Measurements from ENCODE around the gene FGGY. TPM values are rescaled to one million over a fixed set of nuclear protein-coding genes. Genes with fewer than 3 reads are reported as not detected.

The FGGY gene
- total and polyA plus RNA-seq, 3 experiments from 2014 or later, result 5.3 to 7.9 (median 6.6) TPM

GRCh38 chr1:59595774-59596173 lies 298.9 kb downstream of the FGGY start:
- no peaks in the 10 kb centered on the region for H3K36me3 ChIP-seq (ENCODE audit: insufficient read depth, low read length)
- CTCF ChIA-PET, result no interaction called here

GRCh38 chr1:59596432-59596831 lies 299.5 kb downstream of the FGGY start:
- Histone ChIP-seq H3K9me3 (ENCODE audit: low read length) (no peaks in the 10 kb centered on the region), H3K4me1 (ENCODE audit: insufficient read depth, low read length) (no peaks in the 10 kb centered on the region), H3K36me3 (ENCODE audit: insufficient read depth, low read length) (no peaks in the 10 kb centered on the region), H3K27me3 (ENCODE audit: insufficient read depth, low read length, poor library complexity, severe bottlenecking) (no peaks in the 10 kb centered on the region), H3K4me3 (ENCODE audit: low read length) (no peak overlapping the region), H3K27ac (ENCODE audit: low read depth, low read length) (no peak overlapping the region)
- POLR2A ChIA-PET, result no interaction called here
- Mint-ChIP-seq H3K27me3 (peaks cover 0 to 2% of the 10 kb centered on the region in 2 donors), H3K4me1 (no peaks in the 10 kb centered on the region), H3K36me3 (peaks cover 0 to 4% (median 0%) of the 10 kb centered on the region in 3 donors), H3K27ac (no peak overlapping the region), H3K9me3 (peaks cover 0 to 2% (median 0%) of the 10 kb centered on the region in 5 donors), H3K4me3 (no peak overlapping the region)
- CTCF ChIA-PET, result interaction anchor here (1.4 kb wide), 1 partner anchor 12 kb away, joined by 3 read pairs; no protein-coding TSS in a partner anchor
- no peak for DNase-seq

More at GRCh38 chr1:59595774-59596173, 298.9 kb downstream of the FGGY start:
- peaks cover 0 to 2% of the 10 kb centered on the region in 2 donors for H3K27me3 Mint-ChIP-seq
- H3K36me3 Mint-ChIP-seq, result peaks cover 0 to 7% (median 0%) of the 10 kb centered on the region in 3 donors
- H3K9me3 Mint-ChIP-seq, result peaks cover 0 to 5% (median 0%) of the 10 kb centered on the region in 5 donors
- Histone ChIP-seq H3K9me3 (ENCODE audit: low read length) (no peaks in the 10 kb centered on the region), H3K27me3 (ENCODE audit: insufficient read depth, low read length, poor library complexity, severe bottlenecking) (no peaks in the 10 kb centered on the region), H3K27ac (ENCODE audit: low read depth, low read length) (no peak overlapping the region), H3K4me1 (ENCODE audit: insufficient read depth, low read length) (no peaks in the 10 kb centered on the region), H3K4me3 (ENCODE audit: low read length) (no peak overlapping the region)
- DNase-seq, result no peak
- POLR2A ChIA-PET, result no interaction called here
- no peaks in the 10 kb centered on the region for H3K4me1 Mint-ChIP-seq
- H3K4me3 Mint-ChIP-seq, result no peak overlapping the region
- H3K27ac Mint-ChIP-seq, result no peak overlapping the region

GRCh38 chr1:59596956-59597355 lies 300.1 kb downstream of the FGGY start:
- Histone ChIP-seq H3K27ac (ENCODE audit: low read depth, low read length) (no peak overlapping the region), H3K36me3 (ENCODE audit: insufficient read depth, low read length) (no peaks in the 10 kb centered on the region), H3K27me3 (ENCODE audit: insufficient read depth, low read length, poor library complexity, severe bottlenecking) (no peaks in the 10 kb centered on the region), H3K9me3 (ENCODE audit: low read length) (no peaks in the 10 kb centered on the region), H3K4me1 (ENCODE audit: insufficient read depth, low read length) (no peaks in the 10 kb centered on the region), H3K4me3 (ENCODE audit: low read length) (no peak overlapping the region)
- ChIA-PET POLR2A (no interaction called here), CTCF (interaction anchor here (1.4 kb wide), 1 partner anchor 12 kb away, joined by 3 read pairs; no protein-coding TSS in a partner anchor)
- peaks cover 0 to 2% of the 10 kb centered on the region in 2 donors for H3K27me3 Mint-ChIP-seq
- H3K4me3 Mint-ChIP-seq, result no peak overlapping the region
- H3K36me3 Mint-ChIP-seq, result no peaks in the 10 kb centered on the region
- H3K4me1 Mint-ChIP-seq, result no peaks in the 10 kb centered on the region
- no peaks in the 10 kb centered on the region for H3K9me3 Mint-ChIP-seq
- no peak for DNase-seq
- no peak overlapping the region for H3K27ac Mint-ChIP-seq

GRCh38 chr1:59597420-59598119 lies 300.7 kb downstream of the FGGY start:
- H3K4me1 Mint-ChIP-seq, result no peaks in the 10 kb centered on the region
- H3K27ac ChIP-seq (ENCODE audit: low read depth, low read length), result no peak overlapping the region
- no peak overlapping the region for H3K4me3 ChIP-seq (ENCODE audit: low read length)
- H3K27me3 ChIP-seq (ENCODE audit: insufficient read depth, low read length, poor library complexity, severe bottlenecking), result no peaks in the 10 kb centered on the region
- ChIA-PET CTCF (interaction anchor here (1.4 kb wide), 1 partner anchor 11 kb away, joined by 3 read pairs; no protein-coding TSS in a partner anchor), POLR2A (no interaction called here)
- no peaks in the 10 kb centered on the region for H3K36me3 ChIP-seq (ENCODE audit: insufficient read depth, low read length)
- no peaks in the 10 kb centered on the region for H3K9me3 ChIP-seq (ENCODE audit: low read length)
- H3K27ac Mint-ChIP-seq, result no peak overlapping the region
- H3K36me3 Mint-ChIP-seq, result no peaks in the 10 kb centered on the region
- no peaks in the 10 kb centered on the region for H3K9me3 Mint-ChIP-seq
- H3K4me3 Mint-ChIP-seq, result no peak overlapping the region
- no peak for DNase-seq
- H3K27me3 Mint-ChIP-seq, result peaks cover 0 to 2% of the 10 kb centered on the region in 2 donors
- H3K4me1 ChIP-seq (ENCODE audit: insufficient read depth, low read length), result no peaks in the 10 kb centered on the region

GRCh38 chr1:59598120-59598440 lies 301.2 kb downstream of the FGGY start:
- CTCF ChIA-PET, result no interaction called here
- Histone ChIP-seq H3K4me1 (ENCODE audit: insufficient read depth, low read length) (no peaks in the 10 kb centered on the region), H3K36me3 (ENCODE audit: insufficient read depth, low read length) (no peaks in the 10 kb centered on the region), H3K4me3 (ENCODE audit: low read length) (no peak overlapping the region), H3K27ac (ENCODE audit: low read depth, low read length) (no peak overlapping the region), H3K27me3 (ENCODE audit: insufficient read depth, low read length, poor library complexity, severe bottlenecking) (no peaks in the 10 kb centered on the region), H3K9me3 (ENCODE audit: low read length) (no peaks in the 10 kb centered on the region)
- Mint-ChIP-seq H3K27ac (no peak overlapping the region), H3K4me1 (no peaks in the 10 kb centered on the region), H3K27me3 (peaks cover 0 to 2% of the 10 kb centered on the region in 2 donors), H3K36me3 (no peaks in the 10 kb centered on the region), H3K9me3 (no peaks in the 10 kb centered on the region), H3K4me3 (no peak overlapping the region)
- no peak for DNase-seq
- POLR2A ChIA-PET, result no interaction called here

- H3K27ac ChIP-seq (ENCODE audit: low read depth, low read length), result no peak overlapping the region
- no peak overlapping the region for H3K4me3 Mint-ChIP-seq
- no peaks in the 10 kb centered on the region for H3K4me1 Mint-ChIP-seq
- H3K27me3 Mint-ChIP-seq, result peaks cover 0 to 2% of the 10 kb centered on the region in 2 donors
- no peaks in the 10 kb centered on the region for H3K9me3 ChIP-seq (ENCODE audit: low read length)
- no peaks in the 10 kb centered on the region for H3K4me1 ChIP-seq (ENCODE audit: insufficient read depth, low read length)
- no peaks in the 10 kb centered on the region for H3K36me3 ChIP-seq (ENCODE audit: insufficient read depth, low read length)
- no peaks in the 10 kb centered on the region for H3K27me3 ChIP-seq (ENCODE audit: insufficient read depth, low read length, poor library complexity, severe bottlenecking)
- H3K36me3 Mint-ChIP-seq, result peaks cover 0 to under 1% (median 0%) of the 10 kb centered on the region in 3 donors
- CTCF ChIA-PET, result no interaction called here
- DNase-seq, result no peak
- no peaks in the 10 kb centered on the region for H3K9me3 Mint-ChIP-seq
- POLR2A ChIA-PET, result no interaction called here
- H3K27ac Mint-ChIP-seq, result no peak overlapping the region
- no peak overlapping the region for H3K4me3 ChIP-seq (ENCODE audit: low read length)
These were observed 304.1 kb downstream of the FGGY start for GRCh38 chr1:59601041-59601441.

GRCh38 chr1:59601811-59602210 lies 304.9 kb downstream of the FGGY start:
- no peaks in the 10 kb centered on the region for H3K36me3 ChIP-seq (ENCODE audit: insufficient read depth, low read length)
- H3K4me3 ChIP-seq (ENCODE audit: low read length), result no peak overlapping the region
- no peaks in the 10 kb centered on the region for H3K27me3 ChIP-seq (ENCODE audit: insufficient read depth, low read length, poor library complexity, severe bottlenecking)
- H3K4me1 ChIP-seq (ENCODE audit: insufficient read depth, low read length), result no peaks in the 10 kb centered on the region
- H3K27ac Mint-ChIP-seq, result no peak overlapping the region
- DNase-seq, result no peak
- H3K27ac ChIP-seq (ENCODE audit: low read depth, low read length), result no peak overlapping the region
- peaks cover 0 to 2% of the 10 kb centered on the region in 2 donors for H3K27me3 Mint-ChIP-seq
- no peaks in the 10 kb centered on the region for H3K9me3 ChIP-seq (ENCODE audit: low read length)
- CTCF ChIA-PET, result no interaction called here
- H3K4me3 Mint-ChIP-seq, result no peak overlapping the region
- POLR2A ChIA-PET, result no interaction called here
- peaks cover 0 to 2% (median 0%) of the 10 kb centered on the region in 3 donors for H3K36me3 Mint-ChIP-seq
- no peaks in the 10 kb centered on the region for H3K4me1 Mint-ChIP-seq
- no peaks in the 10 kb centered on the region for H3K9me3 Mint-ChIP-seq

- Histone ChIP-seq H3K27me3 (ENCODE audit: insufficient read depth, low read length, poor library complexity, severe bottlenecking) (no peaks in the 10 kb centered on the region), H3K4me3 (ENCODE audit: low read length) (no peak overlapping the region), H3K9me3 (ENCODE audit: low read length) (no peaks in the 10 kb centered on the region), H3K36me3 (ENCODE audit: insufficient read depth, low read length) (no peaks in the 10 kb centered on the region), H3K4me1 (ENCODE audit: insufficient read depth, low read length) (no peaks in the 10 kb centered on the region), H3K27ac (ENCODE audit: low read depth, low read length) (no peak overlapping the region)
- no peak overlapping the region for H3K27ac Mint-ChIP-seq
- H3K36me3 Mint-ChIP-seq, result peaks cover 9 to 13% (median 11%) of the 10 kb centered on the region in 3 donors
- no peaks in the 10 kb centered on the region for H3K4me1 Mint-ChIP-seq
- H3K9me3 Mint-ChIP-seq, result no peaks in the 10 kb centered on the region
- no peak overlapping the region for H3K4me3 Mint-ChIP-seq
- H3K27me3 Mint-ChIP-seq, result peaks cover 0 to 2% of the 10 kb centered on the region in 2 donors
- ChIA-PET CTCF (interaction anchor here (0.9 kb wide), 1 partner anchor 11 kb away, joined by 3 read pairs; no protein-coding TSS in a partner anchor), POLR2A (no interaction called here)
- no peak for DNase-seq
These were observed 307.3 kb downstream of the FGGY start for GRCh38 chr1:59604191-59604590.
